GM18873 (cell line): ENCODE data around the gene ILDR1.
A peak's percentile ranks its signal among the peaks of the same experiment; 100 is the strongest.

ENCODE experiments used
- ATAC-seq: cut with Tn5 transposase; IDR thresholded peaks from one replicate; pipeline ENCODE4 v1.9.1; 2021; ENCODE audit warnings: mild to moderate bottlenecking, moderate library complexity, moderate number of reproducible peaks; ENCODE audit not compliant: unreplicated experiment, low FRiP score

Gene ILDR1

DNA sequence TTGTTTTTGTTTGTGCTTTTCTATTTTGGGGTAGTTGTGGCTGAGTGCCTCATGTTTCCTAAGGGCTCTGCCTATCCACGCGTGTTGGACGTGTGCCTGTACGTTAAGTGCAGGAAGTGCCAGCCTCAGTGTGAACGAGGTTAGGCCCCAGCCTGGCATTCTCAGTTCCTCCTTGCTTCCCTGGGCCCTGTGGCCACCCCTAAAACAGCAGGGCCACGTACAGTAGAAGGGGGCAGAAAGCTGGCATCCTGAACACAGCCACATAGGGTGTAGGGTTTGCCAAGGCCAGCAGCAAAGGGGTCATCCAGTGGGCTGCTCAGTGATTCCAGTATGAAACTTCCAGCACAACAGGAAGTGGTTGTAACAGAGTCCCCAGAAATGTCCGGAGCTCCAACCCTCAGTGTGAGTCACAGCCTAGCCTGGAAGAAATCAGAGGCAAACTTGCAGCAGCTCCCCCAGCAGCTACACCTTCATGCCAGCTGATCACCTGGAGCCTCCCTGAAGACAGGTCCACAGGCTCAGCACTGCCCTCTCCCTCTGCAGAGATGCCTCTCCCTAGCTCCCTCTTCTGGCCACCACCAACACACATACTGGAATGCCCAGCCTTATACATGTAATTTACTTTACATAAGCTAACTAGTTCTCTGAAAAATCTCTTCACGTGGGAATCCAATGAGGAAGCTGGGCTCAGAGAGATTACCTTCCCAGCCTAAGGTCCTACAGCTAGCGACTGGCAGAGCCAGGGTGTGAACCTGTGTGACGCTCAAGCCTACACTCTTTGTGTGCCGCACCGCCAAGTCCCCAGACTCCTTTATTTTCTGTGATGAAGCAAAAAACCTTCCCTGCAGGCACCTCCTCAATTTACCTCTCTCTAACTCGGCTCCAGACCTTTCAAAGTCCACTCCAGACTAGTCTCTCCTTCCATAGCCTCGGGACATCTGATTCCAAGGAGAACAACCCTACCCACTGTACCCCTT lies 26.6 kb downstream of the ILDR1 start:
- peak; percentile 43 for ATAC-seq

DNA sequence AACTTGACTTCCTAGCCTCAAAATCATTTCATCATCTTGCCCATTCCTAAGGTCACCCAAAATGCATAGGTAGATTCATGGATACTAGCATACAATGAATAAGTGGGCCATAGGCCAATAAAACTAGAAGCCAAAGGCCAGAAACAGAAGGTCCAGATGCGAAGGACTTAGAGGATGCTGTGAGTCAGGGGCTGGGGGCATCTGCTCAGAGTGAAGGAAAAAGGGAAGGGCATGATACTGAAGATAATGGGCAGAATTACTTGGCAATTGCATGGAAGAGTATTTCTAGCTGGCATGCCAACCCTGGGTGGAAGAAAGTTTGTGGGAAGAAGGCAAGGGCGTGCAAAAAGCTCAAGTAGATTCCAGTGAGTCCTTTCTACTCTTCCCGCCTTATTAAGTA lies 27.5 kb downstream of the ILDR1 start:
- ATAC-seq: no peak

DNA sequence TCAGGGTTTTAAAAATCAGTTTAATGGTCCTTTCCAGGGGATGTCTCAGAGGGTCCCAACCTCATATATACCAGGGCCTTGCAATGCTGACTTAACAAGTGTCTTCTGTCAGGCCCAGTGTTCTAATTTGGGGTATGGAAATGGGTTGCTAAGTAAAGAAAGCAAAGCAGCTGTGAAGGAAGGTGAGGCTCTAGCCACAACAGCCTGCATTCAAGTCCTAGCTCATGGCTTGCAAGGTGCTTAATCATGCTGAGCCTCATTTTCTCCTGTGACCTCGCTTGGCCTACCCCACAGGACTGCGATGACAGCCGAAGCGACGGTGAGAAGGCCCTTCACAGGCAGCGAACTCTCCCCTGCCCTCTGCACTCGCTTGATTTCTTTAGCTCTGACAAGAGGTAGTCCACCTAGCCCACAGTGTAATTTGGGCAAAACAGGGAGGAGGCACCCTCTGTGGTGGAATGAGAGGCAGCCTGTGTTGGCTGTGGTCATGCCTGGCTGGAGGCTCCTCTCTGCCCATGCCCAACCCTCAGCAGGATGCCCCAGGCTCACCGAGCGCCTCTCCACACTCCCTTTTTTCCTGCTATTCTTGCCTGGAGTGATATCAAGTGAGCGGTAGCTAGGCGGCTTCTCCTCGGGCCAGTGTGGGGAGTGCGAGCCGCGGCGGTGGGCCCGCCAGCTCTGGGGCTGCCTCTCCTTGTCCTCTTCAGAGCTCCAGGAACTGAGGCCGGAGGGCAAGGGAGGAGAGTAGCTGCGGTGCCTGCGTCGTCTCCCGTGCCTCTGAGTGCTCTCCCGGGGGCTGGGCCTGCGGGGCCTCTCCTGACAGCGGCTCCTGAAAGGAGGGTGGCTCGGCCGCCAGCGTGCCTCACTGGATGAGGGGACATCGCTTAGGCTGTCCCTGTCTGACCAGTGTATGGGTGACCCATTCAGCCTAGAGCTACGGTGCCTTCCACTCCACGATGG lies 29.2 kb downstream of the ILDR1 start:
- peak; percentile 44 for ATAC-seq

DNA sequence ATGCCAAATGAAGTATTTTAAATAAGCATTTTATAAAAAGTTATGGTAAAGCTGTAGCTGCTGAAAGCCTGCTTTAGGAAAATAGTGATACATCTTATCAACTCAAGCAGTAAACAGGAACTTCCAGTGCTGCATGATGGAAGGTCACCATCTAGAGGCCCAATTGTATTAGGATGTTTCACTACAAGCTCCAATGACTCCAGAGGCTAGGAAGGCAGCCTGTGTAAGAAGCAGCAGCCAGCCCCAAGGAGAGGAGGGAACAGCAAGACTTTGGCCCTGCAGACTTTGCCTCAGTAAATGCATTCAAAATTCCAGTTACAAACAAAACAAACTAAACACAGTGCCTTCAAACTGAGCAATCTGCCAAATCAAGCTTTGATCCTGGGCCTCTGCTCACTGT lies 32.1 kb downstream of the ILDR1 start:
- no peak for ATAC-seq

DNA sequence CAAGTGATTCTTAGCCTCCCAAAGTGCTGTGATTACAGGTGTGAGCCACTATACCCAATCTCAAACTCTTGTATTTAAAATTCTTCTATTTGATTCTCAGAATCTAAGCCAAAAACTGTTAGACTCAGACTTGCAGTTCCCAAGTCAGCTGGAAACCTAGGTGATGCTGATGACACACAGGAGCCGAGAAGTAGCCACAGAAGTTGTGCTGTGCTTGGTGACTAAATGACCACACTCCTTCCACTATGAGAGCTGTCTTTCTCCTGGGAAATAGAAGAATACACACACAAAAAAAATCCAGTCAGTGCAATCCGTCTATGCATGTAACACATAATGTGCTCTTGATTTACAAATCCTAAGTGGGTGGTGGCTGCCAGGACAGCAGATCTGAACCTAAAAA lies 33.9 kb downstream of the ILDR1 start:
- no peak for ATAC-seq

DNA sequence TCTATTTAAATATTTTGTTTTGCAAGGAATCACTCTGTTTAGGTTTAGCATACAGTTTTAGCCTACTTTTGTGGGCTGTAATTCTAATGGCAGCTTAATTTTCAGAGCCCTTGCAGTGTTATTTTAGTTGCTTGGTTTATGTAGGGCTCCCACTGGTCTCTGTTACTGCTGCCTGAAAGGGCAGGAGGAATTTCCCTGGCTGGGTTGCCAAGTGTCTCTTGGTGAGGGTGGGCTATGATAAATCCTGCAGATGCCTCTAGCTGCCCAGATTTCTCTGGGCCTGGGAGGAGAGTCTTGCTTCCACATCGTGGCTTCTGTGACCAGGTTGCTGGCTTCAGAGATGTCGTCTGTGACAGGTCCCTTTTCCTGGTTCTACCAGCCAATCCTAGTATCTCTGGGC lies 36.2 kb downstream of the ILDR1 start:
- ATAC-seq: no peak

DNA sequence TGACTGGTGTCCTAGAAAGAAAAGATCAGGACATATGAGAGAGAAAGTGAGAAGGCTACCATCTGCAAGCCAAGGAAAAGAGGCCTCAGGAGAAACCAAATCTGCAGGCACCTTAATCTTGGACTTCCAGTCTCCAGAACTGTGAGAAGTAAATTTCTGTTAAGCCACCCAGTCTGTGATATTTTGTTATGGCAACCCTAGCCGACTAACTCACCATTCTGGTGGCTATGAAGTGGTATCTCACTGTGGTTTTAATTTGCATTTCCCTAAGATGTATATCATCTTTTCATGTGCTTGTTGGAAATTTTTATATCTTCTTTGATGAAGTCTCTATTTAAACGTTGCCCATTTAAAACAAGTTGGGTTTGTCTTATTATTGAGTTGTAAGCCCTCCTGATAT lies 40.6 kb downstream of the ILDR1 start:
- ATAC-seq: no peak

DNA sequence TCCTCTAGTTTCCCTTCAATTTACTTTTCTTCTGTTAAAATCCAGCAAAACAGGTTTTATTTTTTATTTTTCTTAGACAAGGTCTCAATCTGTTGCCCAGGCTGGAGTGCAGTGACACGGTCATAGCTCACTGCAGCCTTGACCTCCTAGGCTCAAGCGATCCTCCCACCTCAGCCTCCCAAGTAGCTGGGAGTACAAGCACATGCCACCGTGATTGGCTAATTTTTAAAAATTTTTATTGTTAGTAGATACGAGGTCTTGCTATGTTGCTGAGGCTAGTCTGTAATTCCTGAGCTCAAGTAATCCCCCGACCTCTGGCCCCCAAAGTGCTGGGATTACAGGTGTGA lies 41.6 kb downstream of the ILDR1 start:
- ATAC-seq: no peak

DNA sequence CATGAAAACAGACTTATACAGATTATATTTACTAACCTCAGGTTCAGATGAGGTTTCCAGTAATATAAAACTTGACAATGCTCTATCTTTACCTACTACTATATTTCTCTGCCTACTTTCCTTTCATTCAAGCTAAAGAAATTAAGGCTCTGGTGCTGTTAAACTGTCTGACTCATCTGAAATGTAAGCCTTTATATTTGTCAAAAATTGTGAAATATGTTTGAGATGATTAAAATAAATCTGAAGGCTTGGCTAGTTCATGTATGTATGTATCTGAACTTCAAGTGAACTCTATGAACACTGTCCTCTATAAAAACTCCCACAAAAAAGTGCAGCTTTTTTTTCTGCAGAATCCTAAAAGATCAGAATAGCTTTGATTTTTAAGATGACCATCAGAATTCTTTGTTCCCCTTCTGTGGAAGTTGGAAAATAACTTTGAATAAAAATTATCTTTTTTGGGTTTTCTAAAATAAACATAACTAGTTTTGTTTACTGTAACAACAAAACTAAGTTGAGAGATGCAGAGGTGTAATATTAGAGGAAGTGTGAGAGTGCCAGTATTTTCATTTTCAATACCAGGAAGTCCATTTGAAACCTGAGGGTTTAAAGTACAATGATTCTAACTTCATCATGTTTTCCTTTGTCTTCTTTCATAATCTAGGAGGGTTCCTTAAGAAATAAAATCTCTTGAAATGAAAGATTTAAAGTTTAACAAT lies 42.2 kb downstream of the ILDR1 start:
- ATAC-seq: peak; percentile 58

DNA sequence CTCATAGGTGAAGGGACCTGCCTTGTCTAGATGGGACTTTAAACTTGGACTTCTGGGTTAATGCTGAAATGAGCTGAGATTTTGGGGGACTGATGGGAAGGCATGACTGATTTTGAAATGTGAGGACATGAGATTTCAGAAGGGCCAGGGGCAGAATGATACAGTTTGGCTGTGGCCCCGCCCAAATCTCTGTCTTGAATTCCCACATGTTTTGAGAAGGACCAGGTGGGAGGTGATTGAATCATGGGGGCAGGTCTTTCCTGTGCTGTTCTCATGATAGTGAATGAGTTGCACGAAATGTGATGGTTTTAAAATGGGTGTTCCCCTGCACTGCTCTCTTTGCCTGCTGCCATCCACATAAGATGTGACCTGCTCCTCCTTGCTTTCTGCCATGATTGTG lies 42.8 kb downstream of the ILDR1 start:
- no peak for ATAC-seq

DNA sequence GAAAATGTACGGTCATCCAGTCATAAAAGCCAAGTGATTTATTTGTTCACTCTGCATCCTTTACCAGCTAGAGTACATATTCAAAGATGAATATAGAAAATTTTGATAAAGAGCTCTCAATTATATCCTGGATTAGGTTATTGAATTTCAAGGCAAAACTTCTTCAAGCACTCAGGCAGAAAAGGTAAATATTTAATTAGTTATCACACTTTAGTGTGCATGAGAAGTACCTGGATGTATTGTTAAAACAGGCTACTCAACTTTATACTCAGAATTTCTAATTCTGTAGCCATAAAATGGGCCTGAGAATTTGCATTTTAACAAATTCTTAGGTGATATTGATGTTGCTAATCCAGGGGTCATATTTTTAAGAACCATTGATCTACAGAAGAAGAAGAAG lies 45.3 kb downstream of the ILDR1 start:
- no peak for ATAC-seq

DNA sequence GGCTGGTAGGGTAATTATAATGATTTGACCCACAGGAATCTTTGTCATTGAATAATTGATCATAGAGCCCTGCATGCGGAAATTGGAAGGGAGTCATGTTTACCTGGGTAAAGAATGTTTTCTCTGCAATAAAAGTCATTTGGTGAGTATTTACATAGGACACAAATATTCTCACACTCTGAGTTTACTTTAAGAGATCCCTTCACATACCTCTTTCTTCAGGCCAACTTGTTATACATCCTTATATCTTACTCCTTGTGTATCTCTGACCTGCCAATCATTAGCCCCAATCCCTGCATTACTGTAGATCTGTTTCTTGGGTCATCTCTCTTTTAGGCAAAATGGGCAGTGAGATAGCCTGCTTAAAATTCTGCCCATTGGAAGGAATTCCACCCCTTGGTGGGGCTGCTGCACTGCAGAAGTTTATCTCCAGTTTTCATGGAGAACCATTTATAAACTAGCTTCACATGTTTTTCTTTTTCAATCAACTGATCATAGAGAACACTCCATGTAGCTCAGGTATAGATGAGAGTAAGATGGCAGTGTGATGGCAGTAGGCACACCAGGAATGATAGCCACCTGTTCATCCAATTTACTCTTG lies 46.2 kb downstream of the ILDR1 start:
- no peak for ATAC-seq

DNA sequence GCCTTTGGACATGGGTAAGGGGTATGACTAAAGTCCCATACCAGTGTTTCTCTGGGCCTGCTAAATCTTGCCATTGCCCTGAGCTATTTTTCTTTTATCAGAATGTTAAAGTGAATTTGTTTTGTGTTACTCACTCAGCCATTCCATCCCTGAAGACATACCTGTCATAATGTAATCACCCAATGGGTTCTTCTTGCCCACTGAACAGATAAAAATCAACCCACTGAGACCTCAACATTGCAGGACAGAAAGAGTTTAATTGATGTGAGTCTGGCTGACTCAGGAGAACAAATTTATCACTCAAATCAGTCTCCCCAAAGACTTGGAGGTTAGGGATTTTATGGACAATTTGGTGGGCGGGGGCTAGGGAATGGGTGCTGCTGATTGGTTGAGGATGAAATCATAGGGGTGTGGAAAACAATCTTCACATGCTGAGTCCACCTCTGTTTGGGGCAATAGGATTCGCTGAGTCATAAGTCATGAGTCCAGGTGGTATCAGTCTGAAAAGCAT lies 47.4 kb downstream of the ILDR1 start:
- ATAC-seq: no peak

DNA sequence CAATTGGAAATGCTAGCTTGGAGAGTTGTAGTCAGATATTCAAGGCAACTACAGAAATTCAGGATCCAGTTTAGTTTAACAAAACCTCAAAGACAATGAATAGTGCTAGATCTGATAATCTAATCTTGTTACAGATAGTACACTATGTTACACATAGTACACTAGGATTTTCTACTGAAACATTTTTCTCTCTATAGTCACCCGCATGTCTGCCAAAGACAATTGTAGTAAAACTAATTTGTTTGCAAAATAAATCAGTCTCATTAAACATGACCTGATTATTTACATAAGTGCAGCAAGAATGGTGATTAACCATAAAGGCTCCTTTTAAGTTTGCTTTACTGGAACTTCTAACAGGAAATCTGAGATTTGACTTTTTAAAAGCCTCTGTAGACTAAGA lies 52.0 kb downstream of the ILDR1 start:
- no peak for ATAC-seq

DNA sequence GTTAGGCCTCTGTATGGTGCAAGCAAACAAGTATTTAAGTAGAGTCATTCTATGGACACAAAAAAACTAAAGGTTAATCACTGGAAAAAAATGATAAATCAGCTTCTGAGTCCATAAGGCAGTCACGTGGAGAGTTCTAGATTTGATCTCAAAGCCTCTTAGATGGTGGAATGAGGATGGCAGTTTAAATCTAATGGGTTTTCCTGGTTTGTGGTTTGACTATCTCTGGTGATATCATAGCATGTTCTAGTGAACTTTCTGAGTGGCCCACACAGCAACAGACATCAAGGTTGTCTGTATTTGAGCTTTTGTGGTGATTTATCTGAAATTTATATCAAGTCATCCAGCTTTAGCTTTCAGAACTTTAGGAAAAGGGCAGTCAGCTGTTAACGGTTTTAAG lies 52.4 kb downstream of the ILDR1 start:
- no peak for ATAC-seq

DNA sequence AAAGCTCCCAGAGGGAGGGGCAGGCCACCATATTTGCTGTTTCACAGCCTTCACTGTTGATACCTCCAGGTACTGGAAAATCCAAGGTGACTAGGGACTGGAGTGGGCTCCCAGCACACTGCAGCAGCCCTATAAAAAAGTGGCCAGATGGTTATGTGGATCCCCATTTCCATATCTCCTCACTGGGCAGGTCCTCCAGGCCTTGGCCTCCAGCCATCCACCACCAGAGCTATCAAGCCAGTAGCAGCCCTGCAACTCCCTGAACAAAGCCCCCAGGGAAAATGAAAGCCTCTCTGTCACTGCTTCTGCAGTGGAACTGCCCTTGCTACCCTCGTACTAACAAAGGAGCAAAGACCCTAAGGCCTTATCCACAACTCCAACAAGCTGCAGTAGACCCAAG lies 58.4 kb downstream of the ILDR1 start:
- no peak for ATAC-seq

DNA sequence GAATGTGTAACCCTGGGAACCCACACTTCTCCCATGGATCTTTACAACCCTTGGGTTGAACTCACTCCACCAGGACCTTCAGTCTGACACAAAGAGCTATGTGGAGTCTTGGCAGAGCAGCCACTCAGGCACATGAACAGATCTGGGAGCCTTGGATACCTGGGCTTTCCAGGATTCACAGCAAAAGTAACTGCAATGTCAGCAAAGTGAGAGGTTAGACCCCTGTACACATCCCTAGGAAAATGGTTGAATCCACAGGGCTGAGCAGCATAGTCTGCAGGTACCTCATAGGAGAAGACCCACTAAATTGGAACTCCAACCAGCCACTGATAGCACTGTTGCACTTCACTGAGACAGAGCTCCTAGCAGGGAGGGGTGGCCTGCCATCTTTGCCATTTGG lies 59.6 kb downstream of the ILDR1 start:
- no peak for ATAC-seq

DNA sequence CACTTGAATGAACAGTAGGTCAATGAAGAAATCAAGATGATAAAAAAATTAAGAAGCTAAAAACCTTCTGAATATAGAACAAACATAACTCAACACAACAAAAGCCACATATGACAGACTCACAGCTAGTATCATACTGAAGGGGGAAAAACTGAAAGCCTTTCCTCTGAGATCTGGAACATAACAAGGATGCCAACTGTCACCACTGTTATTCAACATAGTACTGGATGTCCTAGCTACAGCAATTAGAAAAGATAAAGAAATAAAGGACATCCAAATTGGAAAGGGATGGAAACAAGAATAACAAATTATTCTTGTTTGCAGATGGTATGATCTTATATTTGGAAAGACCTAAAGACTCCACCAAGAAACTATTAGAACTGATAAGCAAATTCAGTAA lies 60.8 kb downstream of the ILDR1 start:
- no peak for ATAC-seq

DNA sequence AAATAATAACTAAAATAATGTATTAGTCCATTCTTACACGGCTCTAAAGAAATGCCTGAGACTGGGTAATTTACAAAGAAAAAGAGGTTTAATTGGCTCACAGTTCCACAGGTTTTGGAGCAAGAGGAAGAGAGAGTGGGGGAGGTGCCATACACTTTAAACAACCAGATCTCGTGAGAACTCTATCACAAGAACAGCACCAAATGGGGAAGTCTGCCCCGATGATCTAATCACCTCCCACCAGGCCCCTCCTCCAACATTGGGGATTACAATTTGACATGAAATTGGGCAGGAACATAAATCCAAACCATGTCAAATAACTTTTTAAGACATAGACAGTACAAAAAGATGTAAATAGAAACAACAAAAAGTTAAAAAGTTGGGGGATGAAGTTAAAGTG lies 63.2 kb downstream of the ILDR1 start:
- ATAC-seq: no peak
